GM18505 (cell line): ENCODE results near the gene SLC17A9.

Source experiments
- ATAC-seq: cut with Tn5 transposase; IDR thresholded peaks from one replicate; pipeline ENCODE4 v1.9.1; 2021; ENCODE audit not compliant: unreplicated experiment
- POLR2A ChIP-seq: IDR thresholded peaks from 4 replicates; pipeline ENCODE4 v1.6.1; 2011; ENCODE audit warnings: borderline replicate concordance; ENCODE audit not compliant: insufficient read depth, insufficient read length; ENCODE audit errors: extremely low read depth

Gene SLC17A9

GRCh38 chr20:62961310-62961783 is 8.8 kb downstream of the SLC17A9 start:
- no peak for TF ChIP-seq POLR2A
- ATAC-seq = no peak

- TF ChIP-seq POLR2A = no peak
- no peak for ATAC-seq
Observed at GRCh38 chr20:62961799-62962198, 9.3 kb downstream of the SLC17A9 start.

- no peak for ATAC-seq
- no peak for TF ChIP-seq POLR2A
Observed at GRCh38 chr20:62962221-62962879, 9.8 kb downstream of the SLC17A9 start.

GRCh38 chr20:62962891-62963613 is 10.5 kb downstream of the SLC17A9 start:
- no peak for TF ChIP-seq POLR2A
- ATAC-seq = no peak

GRCh38 chr20:62963614-62964397 is 11.3 kb downstream of the SLC17A9 start:
- no peak for ATAC-seq
- TF ChIP-seq POLR2A = no peak

- ATAC-seq = no peak
- TF ChIP-seq POLR2A = no peak
Observed at GRCh38 chr20:62964700-62965099, 12.2 kb downstream of the SLC17A9 start.

- no peak for TF ChIP-seq POLR2A
- ATAC-seq = no peak
Observed at GRCh38 chr20:62965363-62965771, 12.9 kb downstream of the SLC17A9 start.

- ATAC-seq = no peak
- TF ChIP-seq POLR2A = no peak
Observed at GRCh38 chr20:62966212-62967148, 14.0 kb downstream of the SLC17A9 start.

- no peak for TF ChIP-seq POLR2A
- no peak for ATAC-seq
Observed at GRCh38 chr20:62967149-62967501, 14.6 kb downstream of the SLC17A9 start.

- no peak for ATAC-seq
- TF ChIP-seq POLR2A = no peak
Observed at GRCh38 chr20:62967628-62968351, 15.3 kb downstream of the SLC17A9 start.

- peak; percentile 28 for TF ChIP-seq POLR2A
- ATAC-seq = no peak
Observed at GRCh38 chr20:62968378-62969178, 16.1 kb downstream of the SLC17A9 start.
